ENCODE data around the gene DNAJB13.

DNAJB13 gene

DNA sequence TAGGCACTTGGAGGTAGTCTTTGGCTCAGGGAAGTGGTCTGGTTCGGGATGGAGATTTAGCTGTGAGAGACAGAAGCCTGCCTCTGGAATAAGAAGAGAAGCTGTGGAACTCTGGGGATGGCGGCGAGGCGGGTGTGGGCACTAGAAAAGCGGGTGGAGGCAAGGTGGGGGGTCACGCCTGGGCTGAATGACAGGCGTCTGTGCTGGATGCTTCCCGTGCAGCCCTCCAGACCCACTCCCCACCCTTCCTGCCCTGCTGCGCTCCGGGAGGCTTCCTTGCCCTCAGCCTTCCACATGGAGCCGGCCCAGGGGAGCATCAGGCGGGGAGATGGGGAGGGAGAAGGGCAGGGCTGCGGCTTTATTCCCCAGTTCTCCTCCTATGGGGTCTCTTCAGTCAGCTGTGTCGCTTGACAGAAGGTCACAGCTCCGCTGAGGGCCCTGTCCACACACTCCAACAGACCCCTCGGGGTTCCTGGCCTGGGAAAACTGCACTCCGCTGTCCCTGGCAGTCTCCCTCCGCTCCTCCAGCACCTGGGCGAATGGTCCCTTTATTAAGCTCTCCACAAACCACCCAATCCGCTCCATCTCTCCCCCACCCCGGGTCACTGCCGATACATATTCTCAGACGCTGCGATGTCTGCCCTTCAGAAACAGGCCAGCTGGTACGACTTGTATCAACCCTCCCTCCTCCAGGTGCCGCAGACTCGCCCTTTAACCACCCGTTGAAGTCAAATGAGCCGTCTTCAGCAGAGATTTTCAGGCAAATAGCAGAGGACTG lies 6.2 kb downstream of the DNAJB13 start:
- DNase-seq, result no peak

DNA sequence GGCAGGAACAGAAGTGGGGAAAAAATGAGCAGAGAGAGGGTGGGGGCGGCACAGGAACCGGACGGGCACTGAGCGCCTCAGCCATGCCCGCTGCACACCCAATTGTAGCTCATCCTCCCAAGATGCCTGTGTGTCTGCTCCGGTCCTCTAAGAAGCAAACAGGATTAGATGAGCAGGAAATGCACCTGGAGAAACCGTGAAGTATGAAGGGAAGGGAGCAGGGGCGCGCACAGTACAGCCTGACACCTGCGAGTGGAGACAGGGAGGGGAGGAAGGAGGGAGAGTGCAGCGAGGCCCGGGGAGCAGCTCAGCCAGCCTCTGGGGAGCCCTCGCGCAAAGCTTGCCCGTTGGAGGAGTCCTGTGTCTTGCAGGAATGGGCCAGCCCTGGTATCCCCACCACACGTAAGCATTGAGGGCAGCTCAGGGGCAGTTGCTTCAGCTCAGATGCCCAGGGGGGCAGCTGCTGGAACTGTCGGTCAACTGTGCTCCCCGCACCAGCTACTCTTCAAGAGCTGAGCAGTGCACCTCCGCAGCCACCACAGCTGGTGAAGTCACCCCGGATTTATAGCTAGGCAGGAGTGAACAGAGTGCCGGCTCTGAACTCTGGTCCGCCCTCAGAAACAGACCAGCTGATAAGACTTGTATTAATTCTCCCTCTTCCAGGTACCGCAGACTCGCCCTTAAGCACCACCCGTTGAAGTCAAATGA lies 7.0 kb downstream of the DNAJB13 start:
- DNase-seq, result no peak

DNA sequence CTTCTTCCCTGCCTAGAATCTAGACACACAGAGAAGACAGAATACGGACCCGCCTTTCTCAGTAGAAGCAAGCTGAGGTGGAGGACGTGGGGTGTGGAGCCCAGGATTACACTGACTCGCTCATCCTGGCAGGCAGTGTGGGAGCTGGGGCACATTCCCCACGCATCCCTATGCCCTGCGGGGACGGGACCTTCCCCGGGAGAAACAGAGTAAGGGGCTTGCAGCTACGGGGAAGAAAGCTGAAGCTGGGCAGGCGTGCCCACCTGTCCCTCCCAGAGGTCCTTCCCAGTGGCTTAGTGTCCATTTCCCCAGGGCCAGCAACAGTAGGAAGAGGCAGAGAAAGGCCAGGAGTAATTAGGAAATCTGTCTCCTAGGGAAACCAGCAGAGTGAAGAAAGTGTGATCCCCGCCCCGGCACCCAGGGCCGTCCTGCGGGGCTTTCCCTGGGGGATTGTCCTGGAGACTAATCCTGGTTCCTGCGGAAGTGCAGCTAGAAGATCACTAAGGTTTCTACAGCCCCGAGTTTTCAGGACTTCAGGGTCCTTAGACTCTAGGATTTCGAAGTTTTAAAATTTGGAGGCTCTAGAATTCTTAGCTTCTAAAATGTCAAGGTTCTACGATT lies 7.8 kb downstream of the DNAJB13 start:
- no peak for DNase-seq

DNA sequence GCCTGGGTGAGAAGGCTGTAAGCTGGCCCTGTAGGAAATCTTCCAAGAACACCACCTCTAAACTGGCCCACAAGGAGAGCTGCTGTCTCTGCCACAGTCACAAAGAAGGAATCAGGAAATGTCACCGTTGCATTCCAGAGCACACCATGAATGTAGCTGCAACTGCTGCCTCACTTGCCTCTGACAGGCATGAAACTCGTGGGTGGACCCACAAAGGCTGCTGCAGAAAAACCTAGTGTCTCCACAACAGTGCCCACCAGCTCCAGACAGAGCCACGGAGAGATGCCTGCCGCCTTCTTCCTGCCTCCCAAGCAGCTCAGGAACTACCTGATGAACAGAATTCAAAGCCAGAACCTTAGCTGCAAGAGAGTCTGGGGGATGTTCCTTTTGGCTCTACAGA lies 10.5 kb downstream of the DNAJB13 start:
- no peak for DNase-seq

DNA sequence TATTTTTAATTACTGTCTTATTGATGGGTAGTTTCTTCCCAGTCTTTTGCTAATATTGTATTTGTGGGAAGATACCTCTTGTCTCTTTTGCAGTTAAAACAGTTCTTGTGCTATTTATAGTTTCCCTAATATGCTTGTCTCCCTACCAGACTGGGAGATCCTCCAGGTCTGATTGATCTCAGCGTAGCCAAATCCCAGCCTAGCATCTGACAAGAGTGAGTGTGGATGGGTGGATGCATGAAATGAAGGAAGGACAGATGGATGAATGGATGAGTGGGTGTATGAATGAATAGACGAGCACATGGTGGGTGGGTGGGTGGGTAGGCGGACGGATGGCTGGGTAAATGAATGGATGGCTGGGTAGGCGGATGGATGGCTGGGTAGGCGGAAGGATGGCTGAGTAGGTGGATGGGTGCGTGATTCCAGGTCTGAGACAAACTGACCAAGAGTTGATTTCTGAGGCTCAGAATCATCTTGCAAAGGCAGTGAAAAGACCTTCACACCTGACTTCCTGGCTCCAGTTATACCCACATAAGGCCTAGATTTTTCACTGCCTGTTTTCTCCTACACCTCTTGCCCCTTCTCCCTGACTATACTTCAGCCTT lies 11.4 kb downstream of the DNAJB13 start:
- DNase-seq, result no peak

DNA sequence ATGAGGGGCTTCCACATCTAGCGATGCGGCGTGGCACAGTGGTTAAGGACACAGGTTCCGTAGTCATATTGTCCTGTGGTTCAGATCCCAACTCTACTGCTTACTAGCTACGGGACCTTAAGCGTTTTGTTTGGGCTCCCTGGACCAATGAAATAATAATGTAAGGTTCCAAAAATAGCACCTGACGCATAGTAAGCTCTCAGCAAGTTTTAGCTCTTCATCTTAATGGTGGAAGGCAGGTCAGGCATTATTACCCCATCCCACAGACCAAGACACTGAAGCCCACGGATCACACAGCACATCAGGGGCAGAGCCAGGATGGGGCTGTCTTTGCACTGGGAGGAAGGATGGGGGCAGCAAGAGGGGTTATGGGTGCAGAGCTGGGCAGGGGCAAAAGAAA lies 13.0 kb downstream of the DNAJB13 start:
- no peak for DNase-seq

DNA sequence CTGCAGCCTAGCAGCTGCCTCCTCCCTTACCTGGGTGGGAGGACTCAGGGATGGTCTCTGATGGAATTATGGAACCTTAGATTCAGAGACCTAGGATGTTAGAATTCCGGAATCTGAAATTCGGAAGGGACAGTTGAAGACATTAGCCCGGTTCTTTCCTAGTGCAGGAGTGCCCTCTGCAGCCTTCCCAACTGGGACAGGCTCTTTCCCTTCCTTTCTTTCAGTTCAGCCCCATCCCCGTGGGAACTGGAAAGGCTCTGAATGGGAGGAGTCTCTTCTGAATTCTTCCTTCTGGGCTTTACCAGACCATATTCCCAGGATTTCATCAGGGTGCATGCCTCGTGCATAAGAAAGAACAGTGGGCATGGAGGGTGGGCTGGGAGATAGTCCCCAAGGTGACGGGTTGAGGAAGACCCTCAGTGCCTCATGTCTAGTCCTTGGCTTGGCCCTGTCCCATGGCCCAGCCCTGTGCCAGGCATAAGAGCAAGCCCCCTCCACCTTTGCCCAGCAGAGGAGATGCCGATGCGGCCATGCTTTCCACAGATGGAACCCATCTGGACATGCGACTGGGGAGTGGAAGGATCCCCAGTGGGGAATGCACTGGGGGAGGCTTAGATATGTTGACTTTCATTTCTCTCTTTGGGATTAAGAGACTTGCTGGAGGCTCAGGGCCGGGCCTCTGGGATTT lies 14.4 kb downstream of the DNAJB13 start:
- DNase-seq, result no peak

DNA sequence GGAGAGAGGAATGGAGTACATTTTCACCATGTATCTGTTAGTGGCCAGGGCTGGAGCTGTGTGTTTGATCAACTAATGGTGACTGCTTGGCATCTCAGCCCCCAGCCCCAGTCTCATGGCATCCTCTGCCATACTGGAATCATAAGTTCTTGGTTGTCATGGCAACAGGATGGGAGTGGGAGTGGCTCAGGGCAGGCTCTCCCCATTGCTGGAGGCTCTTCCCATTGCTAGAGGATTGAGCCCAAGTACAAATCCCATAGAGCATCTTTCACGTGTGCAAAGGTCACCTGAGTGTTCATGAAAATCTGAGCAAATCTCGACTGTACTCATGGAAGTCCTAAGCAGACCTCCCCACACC lies 14.9 kb downstream of the DNAJB13 start:
- no peak for DNase-seq

DNA sequence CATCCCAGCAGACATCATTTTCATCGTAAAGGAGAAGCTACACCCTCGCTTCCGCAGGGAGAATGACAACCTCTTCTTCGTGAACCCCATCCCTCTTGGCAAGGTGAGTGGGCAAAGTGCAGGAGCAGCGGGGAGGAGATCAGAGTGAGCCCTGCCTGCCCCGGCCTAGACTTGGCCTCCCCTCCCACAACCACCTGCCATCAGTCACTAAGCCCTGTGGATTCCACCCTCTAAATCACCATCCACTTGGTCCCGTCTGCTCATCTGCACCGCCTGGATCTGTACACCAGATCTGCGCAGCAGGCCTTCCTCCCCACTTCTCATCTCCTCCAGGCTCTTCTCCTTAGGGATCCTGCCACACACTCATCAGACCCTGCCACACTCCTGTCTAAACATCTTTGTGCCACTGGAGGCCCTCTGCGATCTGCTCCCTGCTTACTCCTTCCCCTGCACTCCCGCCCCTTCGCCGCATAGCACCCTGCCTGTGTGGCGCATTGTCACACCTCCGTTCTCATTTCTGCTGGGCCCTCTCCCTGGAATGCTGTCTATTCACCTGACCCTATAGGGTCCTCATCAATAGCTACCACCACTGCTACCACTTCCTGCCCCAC lies 17.6 kb downstream of the DNAJB13 start:
- no peak for DNase-seq

DNA sequence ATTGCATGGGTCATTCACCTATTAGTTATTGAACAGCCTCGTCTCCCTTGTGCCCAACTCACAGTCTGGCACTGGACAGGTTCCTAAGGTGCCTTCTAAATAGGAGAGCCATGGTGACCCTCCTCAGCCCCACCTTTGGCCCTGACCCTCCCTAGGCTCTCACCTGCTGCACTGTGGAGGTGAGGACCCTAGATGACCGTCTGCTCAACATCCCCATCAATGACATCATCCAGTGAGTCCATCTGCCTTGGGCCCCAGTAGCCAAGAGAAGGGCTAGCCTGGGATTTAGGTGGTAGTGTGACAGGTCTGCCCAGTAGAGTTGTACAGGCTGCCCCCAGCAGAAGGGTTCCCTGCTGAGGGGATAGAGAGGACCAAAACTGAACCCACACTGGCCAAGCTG lies 18.3 kb downstream of the DNAJB13 start:
- DNase-seq, result no peak

DNA sequence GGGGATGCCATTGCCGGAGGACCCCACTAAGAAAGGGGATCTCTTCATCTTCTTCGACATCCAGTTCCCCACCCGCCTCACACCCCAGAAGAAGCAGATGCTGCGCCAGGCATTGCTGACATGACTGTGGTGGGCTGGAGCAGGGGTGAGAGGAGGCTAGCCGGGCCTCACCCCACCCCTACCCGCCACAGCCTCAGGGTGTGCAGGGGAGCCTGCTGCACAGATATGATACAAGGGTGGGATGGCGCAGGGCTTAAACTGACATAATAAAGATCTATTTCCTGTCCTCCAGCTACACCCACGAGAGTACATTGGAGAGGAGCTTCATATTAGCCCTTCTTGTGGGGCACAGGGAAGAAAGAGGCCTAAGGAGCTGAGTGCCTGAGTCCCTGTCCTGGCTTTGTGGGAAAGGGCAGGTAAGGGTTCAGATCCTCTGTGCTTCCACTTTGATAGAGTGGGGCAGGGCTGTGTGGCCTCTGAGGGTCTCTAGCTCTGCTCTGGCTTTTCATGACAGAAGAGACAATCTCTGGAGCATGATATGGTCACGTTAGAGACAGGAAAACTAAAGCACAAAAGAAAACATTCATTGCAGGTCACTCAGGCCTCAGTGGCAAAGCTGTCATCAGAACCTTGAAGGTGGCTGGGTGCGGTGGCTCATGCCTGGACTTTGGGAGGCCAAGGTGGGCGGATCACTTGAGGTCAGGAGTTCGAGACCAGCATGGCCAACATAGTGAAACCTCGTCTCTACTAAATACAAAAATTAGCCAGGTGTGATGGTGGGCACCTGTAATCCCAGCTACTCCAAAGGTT lies 19.4 kb downstream of the DNAJB13 start:
- DNase-seq, result no peak

DNA sequence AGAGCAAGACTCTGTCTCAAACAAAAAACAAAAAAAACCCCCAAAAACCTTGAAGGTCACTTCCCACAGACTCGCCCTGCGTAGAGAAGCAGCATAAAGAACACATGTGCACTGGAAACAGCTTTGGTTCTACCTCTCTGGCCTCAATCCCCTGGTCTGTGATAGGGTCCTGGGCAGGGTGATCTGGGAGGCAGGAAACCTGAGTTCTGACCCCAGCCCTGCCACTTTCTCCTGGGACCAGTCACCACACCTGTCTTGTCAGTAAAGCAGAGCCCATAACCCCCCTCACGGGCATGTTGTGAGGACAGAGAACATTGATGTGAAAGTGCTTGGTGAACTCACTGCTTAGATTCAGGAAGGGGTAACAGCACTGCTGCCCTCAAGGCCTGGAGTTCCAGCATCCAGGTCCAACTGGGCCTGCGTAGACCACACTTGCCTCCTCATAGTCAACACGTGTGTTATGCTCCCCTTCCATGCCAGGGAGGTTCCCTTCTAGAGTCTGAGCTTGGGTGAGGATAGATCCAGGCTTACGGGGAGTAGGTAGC lies 20.4 kb downstream of the DNAJB13 start:
- no peak for DNase-seq

DNA sequence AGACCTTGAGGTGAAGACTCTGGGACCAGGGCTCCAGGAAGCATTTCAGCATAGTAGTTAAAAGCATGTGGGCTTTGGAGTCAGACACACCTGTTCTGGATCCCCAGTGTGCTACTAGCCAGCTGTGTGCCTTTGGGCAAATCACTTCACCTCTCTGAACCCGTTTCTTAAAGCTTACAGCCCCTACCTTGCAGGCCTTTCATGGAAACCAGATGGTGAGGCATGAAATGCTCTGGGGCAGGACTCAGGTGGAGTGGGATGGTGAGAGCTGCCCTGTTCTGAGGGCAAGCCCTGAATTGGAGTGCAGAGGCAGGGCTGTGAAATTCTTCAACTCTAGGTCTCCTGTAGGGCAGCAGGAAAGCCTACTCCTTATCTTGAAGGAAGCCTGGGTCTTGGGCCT lies 21.4 kb downstream of the DNAJB13 start:
- no peak for DNase-seq

DNA sequence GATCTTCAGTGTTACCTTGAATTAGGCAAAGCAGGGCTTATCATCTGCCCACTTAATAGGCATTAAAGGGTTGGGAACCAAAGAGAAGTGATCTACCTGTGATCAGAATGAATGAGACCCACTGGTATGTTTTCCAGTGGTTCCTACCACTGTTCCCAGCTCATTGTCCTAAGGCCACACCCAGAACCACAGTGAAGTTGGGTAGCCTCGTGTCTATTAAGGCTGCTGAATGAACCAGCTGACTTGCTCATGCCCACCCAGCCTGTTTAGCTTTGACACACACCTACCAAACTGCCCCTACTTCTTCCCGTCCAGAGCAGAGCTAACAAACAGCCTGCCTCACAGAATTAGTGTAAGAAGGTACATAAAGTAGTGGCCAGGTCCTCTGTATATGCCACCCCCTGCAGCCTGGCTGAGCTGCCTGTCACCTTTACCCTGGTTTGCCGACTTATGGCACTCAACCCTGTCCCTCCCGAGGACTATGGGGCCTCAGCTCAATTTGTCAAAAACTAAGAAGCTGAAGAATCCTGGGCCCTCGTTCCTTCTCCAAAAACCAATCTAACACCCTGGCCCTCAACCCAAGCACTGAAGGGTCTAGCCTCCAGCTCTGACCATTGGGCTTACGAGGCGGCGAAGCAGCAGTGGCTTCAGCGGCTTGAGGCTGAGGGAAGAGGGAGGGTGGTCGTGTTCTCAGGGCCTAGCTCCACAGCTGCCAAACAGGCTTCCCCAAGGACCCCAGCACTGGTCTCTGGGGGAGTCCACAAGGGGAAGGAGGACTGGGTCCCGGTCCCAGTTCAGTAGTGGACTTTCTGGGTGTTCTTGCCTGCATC lies 22.0 kb downstream of the DNAJB13 start:
- DNase-seq, result no peak

DNA sequence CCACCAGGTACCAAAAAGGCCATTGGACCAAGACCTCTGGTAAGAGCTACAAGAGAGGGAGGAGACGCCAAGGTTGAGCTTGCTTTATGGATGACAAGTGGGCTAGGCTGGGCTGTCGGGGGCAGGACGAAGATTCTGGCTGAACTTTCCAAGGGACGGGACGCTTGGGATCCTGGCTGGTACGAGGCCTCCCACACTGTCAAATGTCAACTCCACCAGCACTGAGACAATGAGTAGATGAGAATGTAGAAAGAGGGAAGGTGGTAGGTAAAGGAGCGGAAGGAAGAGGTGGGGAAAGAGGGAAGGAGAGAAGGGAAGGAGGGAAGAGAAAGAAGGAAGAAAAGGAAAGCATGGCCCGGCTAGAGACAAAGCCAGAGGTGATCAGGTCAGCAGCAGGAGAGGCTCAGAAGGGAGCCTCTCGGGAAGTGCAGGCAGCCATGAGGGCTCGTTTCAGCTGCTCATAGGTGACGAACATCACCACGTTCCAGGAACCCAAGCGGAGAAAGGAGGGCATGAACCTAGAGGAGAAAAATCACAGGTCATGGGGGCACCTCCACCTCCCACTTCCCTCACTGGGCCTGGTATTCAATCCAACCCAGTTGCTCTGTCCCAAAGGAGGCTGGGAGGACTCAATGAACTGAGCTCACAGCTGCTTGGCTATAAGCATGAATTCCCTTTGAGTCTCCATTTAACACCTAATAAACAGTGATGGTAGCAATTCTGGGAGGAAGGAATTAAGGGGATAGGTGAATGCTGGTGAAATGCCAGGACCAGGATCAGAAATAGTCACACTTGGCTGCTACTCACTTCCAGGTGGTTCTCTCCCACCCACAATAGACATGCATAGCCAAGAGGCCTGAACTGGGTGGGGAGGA lies 24.0 kb downstream of the DNAJB13 start:
- no peak for DNase-seq

DNA sequence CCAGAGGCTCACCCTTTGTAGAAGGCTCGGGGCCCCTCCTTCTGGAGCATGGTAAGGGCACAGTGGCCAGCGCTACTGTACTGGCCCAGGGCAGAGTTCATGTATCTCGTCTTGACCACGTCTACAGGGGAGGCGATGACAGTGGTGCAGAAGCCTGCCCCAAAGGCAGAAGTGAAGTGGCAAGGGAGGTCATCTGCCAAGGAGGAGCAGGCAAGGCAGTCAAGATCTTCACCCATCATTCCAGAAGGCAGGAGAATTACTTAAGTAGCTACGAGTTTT lies 24.6 kb downstream of the DNAJB13 start:
- DNase-seq, result no peak

DNA sequence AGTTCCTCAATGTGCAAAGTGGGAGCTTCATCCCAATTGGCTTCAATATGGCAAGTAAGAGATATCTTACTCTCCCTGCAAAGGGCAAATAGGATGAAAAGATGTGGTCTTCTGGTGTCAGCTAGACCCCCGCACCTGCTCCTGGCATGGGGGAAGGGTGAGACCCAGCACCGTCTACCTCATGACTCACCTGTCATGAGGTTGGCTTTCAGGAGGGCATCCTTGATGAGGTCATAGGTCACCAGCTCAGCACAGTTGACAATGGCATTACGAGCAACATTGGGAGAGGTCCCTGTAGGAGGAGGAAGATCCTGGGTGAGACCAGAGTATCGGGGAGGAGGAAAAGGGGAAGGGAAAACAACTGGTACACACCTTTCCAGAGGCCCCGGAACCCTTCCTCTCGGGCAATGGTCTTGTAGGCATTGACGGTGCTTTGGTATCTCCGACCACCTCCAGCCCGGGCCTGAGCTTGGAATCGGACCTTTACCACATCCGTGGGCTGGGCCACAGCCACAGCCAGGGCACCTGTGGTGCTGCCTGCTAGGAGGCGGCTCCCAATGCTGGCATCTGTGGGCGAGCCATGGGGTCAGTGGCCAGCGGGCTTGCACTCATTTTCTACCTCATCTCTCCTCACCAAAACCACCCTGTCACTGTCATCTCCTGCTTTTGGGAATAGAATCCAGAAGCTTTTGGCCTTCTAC lies 25.8 kb downstream of the DNAJB13 start:
- DNase-seq, result no peak

DNA sequence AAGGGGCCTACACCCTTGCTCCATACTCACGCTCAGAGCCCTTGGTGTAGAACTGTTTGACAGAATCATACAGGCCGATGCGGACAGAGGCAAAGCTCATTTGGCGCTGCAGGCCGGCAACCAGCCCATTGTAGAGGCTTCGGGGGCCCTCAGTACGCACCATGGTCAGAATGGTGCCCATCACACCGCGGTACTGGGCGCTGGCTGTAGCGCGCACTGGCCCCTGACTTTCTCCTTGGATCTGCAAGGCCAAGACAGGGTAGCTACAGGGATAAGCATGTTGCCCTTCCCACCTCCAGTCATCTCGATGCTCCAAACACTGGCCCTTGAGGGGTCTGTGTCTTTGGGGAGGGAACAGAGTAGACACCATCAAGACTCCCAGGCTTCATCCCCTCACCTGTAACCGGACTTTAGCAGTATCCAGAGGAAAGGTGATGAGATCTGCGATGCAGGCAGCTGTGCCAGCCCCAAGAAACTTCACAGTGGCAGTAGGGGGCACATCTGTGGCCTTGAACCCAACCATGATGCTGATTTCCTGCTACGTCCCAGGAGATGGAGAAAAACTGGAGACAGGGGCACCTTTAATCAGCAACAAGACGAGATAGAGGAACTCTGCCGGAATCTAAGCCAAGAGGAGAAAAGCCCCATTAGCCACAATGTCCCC lies 27.2 kb downstream of the DNAJB13 start:
- no peak for DNase-seq

All from stimulated activated CD4-positive, alpha-beta T cell treated with anti-CD3 and anti-CD28 coated beads, Interleukin-1b, Interleukin-23, amount 100 ng/mL, for 48 hours (primary cell).